Neural crest cell (in vitro differentiated cells): Measurements from ENCODE around the gene SLMAP. TPM values are rescaled to one million over a fixed set of nuclear protein-coding genes. Genes with fewer than 3 reads are reported as not detected.

Source experiments
- DNase-seq: peaks from one replicate; pipeline ENCODE4 v3.0.0; 2021; ENCODE audit warnings: low read depth, mixed read lengths, low spot score
- H3K27ac Mint-ChIP-seq: one replicate; pipeline ENCODE4 v1.8.0; 2021; ENCODE audit warnings: mild to moderate bottlenecking, mixed read lengths; ENCODE audit not compliant: unreplicated experiment
- H3K27me3 Mint-ChIP-seq: 2 replicates; pipeline ENCODE4 v1.8.0; 2021; ENCODE audit warnings: low read depth, mild to moderate bottlenecking, mixed read lengths
- H3K36me3 Mint-ChIP-seq: 2 replicates; pipeline ENCODE4 v1.8.0; 2021; ENCODE audit warnings: low read depth, mild to moderate bottlenecking, mixed read lengths
- H3K4me1 Mint-ChIP-seq: 2 replicates; pipeline ENCODE4 v1.8.0; 2021; ENCODE audit warnings: mixed read lengths
- H3K4me3 Mint-ChIP-seq: one replicate; pipeline ENCODE4 v1.8.0; 2021; ENCODE audit warnings: mild to moderate bottlenecking, mixed read lengths
- H3K9me3 Mint-ChIP-seq: 2 replicates; pipeline ENCODE4 v1.8.0; 2021; ENCODE audit warnings: mixed read lengths
- CTCF ChIP-seq: fragments of 200-600 bp; sonication (generic); conservative IDR thresholded peaks from 2 replicates; pipeline ENCODE4 v1.5.0; 2021; ENCODE audit warnings: antibody characterized with exemption, mild to moderate bottlenecking
- total RNA-seq: library from RNA; stranded (reverse); gene quantifications from 2 replicates; pipeline ENCODE4 v1.2.1, GENCODE V29; 2021

The SLMAP gene
- total RNA-seq, 1 donor from 2014 or later, result 45.7 TPM

- H3K9me3 Mint-ChIP-seq, result peaks cover 4% of the 10 kb centered on the region
- no peaks in the 10 kb centered on the region for H3K27me3 Mint-ChIP-seq
- no peak overlapping the region for H3K4me3 Mint-ChIP-seq
- no peak for DNase-seq
- peaks cover 8% of the 10 kb centered on the region for H3K36me3 Mint-ChIP-seq
- TF ChIP-seq CTCF, result no peak
- H3K27ac Mint-ChIP-seq, result no peak overlapping the region
- H3K4me1 Mint-ChIP-seq, result peaks cover 35% of the 10 kb centered on the region
These were observed 187.7 kb downstream of the SLMAP start for GRCh38 chr3:57943525-57944495.

- H3K36me3 Mint-ChIP-seq, result no peaks in the 10 kb centered on the region
- DNase-seq, result no peak
- peaks cover 61% of the 10 kb centered on the region for H3K4me1 Mint-ChIP-seq
- no peaks in the 10 kb centered on the region for H3K27me3 Mint-ChIP-seq
- TF ChIP-seq CTCF, result no peak
- H3K27ac Mint-ChIP-seq, result no peak overlapping the region
- H3K9me3 Mint-ChIP-seq, result no peaks in the 10 kb centered on the region
- no peak overlapping the region for H3K4me3 Mint-ChIP-seq
These were observed 190.9 kb downstream of the SLMAP start for GRCh38 chr3:57946970-57947381.

GRCh38 chr3:57948080-57948671 is 192.1 kb downstream of the SLMAP start:
- no peaks in the 10 kb centered on the region for H3K27me3 Mint-ChIP-seq
- H3K4me3 Mint-ChIP-seq, result peak overlapping the region; percentile 59
- H3K36me3 Mint-ChIP-seq, result no peaks in the 10 kb centered on the region
- no peak for DNase-seq
- TF ChIP-seq CTCF, result no peak
- peaks cover 67% of the 10 kb centered on the region for H3K4me1 Mint-ChIP-seq
- no peaks in the 10 kb centered on the region for H3K9me3 Mint-ChIP-seq
- peak overlapping the region; percentile 72 for H3K27ac Mint-ChIP-seq

- peak overlapping the region; percentile 59 for H3K4me3 Mint-ChIP-seq
- peaks cover 62% of the 10 kb centered on the region for H3K4me1 Mint-ChIP-seq
- DNase-seq, result peak; percentile 42
- TF ChIP-seq CTCF, result no peak
- peak overlapping the region; percentile 72 for H3K27ac Mint-ChIP-seq
- no peaks in the 10 kb centered on the region for H3K9me3 Mint-ChIP-seq
- H3K27me3 Mint-ChIP-seq, result no peaks in the 10 kb centered on the region
- H3K36me3 Mint-ChIP-seq, result no peaks in the 10 kb centered on the region
These were observed 192.7 kb downstream of the SLMAP start for GRCh38 chr3:57948781-57949242.

- no peak overlapping the region for H3K4me3 Mint-ChIP-seq
- H3K4me1 Mint-ChIP-seq, result peaks cover 57% of the 10 kb centered on the region
- no peak for TF ChIP-seq CTCF
- H3K27ac Mint-ChIP-seq, result no peak overlapping the region
- no peaks in the 10 kb centered on the region for H3K27me3 Mint-ChIP-seq
- no peak for DNase-seq
- H3K36me3 Mint-ChIP-seq, result no peaks in the 10 kb centered on the region
- no peaks in the 10 kb centered on the region for H3K9me3 Mint-ChIP-seq
These were observed 193.2 kb downstream of the SLMAP start for GRCh38 chr3:57949344-57949743.
